HG02973 (cell line): Measurements from ENCODE around the gene ALLC.

ENCODE experiments used
- ATAC-seq: cut with Tn5 transposase; IDR thresholded peaks from one replicate; pipeline ENCODE4 v1.9.1; 2021; ENCODE audit warnings: moderate library complexity; ENCODE audit not compliant: unreplicated experiment

Gene ALLC

DNA sequence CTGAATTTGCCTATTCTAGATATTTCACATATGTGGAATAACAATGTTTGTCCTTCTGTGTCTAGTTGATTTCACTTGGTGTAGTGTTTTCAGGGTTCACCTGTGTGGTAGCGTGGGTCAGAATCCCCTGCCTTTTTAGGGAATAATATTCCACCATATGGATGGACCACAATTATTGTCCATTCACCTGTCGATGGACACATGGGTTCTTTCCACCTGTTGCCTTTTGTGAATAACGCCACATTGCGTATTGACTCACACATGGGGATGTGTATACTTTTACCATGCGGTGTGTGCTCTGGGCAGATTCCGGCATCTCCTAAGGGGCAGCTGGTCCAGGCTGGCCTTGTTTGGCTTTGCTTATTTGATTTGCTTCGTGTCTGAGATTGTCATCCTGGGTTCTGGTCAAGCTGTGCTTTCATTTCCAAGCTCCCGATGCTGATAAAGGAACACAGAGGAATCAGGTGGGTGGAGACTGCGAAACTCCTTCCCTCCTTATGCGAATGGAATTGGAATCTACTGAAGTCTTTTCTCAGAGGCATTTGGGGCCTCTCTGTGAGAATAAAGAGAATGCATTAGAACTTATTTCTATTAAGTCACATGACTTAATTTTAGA, 18.9 kb upstream of the ALLC start:
- ATAC-seq: no peak

- no peak for ATAC-seq
Observed at GRCh38 chr2:3639653-3640052, 18.3 kb upstream of the ALLC start.

GRCh38 chr2:3641181-3641580, 16.8 kb upstream of the ALLC start:
- no peak for ATAC-seq

- ATAC-seq: no peak
Observed at GRCh38 chr2:3641841-3642421, 16.1 kb upstream of the ALLC start.

- ATAC-seq: no peak
Observed at GRCh38 chr2:3642521-3643215, 15.3 kb upstream of the ALLC start.

GRCh38 chr2:3643371-3644245, 14.4 kb upstream of the ALLC start:
- no peak for ATAC-seq

DNA sequence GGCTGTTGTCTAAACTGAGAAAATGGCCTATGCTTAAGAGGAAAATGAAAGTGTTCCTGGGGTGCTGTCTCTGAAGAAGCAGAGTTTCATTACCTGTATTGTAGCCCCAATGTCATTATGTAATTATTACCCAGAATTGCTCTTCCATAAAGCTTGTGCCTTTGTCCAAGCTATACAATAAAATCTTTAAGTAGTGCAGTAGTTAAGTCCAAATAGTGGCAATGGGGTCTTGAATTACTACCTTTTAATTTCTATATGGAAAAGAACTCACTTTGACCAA, 13.8 kb upstream of the ALLC start:
- peak; percentile 74 for ATAC-seq

- ATAC-seq: no peak
Observed at GRCh38 chr2:3644891-3645605, 13.0 kb upstream of the ALLC start.

DNA sequence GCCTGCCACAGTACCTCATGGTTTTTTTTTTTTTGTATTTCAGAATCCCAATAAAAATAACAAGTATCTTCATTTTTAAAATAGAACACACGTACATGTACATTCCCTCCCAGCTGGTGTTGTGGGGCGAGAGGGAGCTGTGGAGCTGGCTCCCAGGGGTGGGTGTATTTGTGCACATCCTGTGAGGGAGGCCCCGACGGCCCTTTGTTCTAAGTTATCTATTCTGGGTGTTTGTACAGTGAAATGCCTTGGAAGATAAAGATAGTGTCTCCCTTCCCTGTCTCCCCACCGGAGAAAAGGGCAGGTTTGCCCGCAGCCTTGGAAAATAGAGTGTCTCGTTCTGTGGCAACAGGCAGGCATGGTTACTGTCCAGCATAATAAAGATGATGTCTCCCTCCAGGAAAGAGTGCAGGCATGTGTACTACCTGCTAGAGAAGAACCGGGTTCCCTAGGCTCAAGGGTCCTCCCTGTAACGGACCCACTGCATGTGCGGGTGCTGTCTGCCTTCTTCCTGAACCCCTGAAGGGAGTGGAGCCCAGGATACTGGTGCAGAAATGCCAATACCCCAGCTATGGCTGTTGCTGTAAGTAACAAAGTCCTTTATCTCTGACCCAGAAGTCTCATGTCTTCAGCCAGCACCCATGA, 12.1 kb upstream of the ALLC start:
- ATAC-seq: no peak

DNA sequence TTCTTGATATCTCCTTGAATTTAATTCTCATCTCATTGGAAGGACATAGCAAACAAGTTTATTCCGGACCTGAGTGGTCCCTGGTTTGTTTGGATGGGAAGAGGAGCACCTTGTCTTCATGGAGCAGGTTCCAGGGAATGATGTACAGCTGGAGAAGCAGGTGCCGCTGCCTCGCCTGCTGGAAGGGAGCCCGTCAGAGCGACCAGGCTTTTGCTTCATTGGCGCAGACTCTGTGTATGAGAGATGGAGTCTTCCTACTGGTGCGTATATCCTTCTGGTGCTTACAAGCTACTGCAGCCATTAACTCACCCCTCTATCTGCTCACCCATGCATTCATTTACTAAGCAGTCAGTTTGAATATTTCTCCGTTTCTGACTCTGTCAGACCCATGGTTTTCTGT, 11.6 kb upstream of the ALLC start:
- no peak for ATAC-seq

DNA sequence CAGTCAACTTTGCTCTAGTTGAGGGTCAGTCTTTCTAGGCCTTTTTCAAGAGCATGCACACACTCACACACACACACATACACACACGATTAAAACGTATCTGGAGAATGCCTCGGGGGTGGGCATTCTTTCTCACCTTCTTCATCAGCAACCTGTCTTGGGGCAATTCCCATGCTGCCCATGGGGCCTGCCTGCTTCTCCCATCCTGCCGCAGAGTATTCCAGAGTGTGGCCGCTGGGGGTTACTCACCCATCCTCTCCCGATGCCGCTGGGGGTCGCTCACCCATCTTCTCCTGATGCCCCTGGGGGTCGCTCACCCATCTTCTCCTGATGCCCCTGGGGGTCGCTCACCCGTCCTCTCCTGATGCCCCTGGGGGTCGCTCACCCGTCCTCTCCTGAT, 10.8 kb upstream of the ALLC start:
- no peak for ATAC-seq

DNA sequence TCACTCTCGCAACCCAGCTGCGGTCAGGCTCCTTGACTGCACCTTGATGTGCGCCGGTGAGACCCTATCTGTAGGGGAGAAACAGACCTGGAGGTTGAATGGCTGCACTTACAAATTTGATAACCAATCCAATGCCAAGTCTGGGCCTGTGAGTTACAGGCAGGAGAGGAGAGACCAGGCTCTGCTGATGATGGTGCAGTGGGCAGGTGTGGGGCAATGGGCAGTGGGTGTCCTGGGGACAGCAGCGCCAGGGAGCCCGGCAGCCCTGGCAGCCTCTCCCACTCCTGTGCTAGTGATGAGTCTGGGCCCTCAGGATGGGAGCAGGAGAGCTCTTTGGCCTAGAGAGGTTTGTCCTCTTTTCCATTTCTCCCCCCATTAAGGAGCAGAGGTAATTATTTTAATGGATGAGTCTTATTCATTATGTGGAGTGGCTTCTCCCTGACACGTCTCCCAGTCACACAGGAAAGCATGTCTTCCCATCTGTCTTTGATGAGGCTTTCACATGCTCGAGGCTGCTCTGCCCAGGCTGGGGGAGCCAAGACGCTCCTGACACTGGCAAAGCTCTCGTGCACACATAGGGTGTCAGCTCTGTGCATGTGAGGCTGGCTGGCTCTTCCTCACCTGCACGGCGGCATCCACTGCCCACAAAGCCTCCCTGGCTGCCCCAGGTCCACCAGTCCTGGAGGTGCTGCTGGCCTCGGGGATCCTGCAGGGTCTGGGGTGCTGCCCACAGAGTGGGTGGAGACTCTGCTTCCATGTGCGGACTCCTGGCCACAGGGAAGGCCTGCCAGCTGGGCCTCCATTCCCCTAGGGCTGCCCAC, 10.0 kb upstream of the ALLC start:
- no peak for ATAC-seq

DNA sequence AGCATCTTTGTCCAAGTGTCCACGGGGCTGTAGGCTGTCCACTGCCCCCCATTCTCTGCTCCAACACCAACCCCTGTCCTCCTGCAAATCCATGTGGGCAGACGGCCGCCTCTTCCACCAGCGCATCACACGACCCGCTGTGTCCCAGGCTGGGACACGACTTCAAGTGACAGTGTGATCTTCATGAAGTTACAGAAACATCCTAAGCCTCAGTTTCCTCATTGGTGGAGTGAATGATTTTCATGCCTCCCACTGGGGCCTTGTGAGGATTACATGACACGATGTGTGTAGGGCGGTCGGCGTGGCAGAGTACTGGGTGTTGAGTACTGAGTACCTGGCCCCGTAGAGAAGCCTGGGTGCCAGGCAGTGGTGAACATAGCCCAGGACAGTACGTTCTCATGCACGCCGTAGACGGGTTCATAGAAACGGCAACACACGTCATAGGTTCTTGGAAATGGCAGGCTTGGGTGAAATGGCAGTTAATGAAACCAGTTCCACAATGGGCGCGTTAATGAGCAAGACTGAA, 9.3 kb upstream of the ALLC start:
- no peak for ATAC-seq

DNA sequence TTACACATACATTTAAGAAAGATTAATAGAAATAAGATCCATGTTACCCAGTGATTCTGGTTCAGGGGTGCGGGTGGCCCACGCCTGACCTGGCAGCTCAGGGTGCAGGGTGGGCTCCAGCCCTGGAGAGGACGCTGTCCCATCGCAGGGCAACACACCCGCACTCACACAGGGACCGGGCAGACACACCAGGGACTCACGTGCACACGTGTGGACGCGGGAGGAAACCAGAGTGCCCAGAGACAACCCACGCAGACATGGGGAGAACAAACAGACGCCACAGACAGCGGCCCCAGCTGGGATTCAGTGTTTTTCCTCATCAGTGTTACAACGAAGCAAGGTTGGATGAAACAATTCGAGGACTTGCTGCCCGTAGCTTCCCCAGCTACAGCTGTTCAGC, 8.4 kb upstream of the ALLC start:
- ATAC-seq: no peak

GRCh38 chr2:3650140-3650920, 7.7 kb upstream of the ALLC start:
- ATAC-seq: no peak

DNA sequence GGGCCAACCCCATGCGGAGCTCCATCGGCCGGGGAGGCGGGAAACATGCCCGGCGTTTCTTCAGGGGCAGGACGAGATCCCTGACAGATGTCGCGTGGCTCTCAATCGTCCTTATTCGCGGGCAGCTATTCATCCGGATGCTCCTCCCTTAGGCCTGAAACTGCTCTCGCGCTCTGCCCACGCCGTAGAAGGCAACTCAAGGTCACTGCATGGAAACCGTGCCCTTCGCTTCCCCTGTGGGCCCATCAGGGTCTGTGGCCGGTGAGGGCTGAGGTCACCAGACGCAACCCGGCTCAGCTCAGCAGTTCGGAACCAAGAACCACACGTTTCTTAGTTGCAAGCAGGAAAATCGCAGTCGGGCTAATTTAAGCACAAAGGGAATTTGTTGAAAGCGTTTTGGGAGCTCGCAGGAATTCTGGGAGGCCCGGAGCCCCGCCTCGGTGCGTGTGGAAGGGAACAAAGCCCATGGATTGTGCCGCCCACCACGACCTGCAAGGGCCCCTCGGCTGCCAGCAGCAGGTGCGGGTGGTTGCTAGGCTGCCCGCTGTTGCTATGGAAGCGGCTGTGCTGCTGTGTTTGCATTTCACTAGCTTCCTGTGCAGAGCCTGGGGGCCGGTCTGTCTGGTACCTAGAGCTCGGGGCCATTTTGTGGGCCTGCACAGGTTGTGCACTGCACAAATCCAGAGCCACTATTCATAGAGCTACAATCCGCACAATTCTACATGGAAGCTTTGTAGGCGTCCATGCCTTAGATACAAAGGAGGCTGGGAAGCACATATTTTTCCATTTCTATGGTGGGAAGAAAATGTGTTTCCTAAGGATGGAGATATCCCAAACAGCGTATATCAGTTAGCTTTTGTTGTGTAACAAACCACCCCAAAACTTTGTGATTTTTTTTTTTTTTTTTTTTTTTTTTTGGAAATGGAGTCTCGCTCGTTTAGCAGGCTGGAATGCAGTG, 6.0 kb upstream of the ALLC start:
- peak; percentile 91 for ATAC-seq

DNA sequence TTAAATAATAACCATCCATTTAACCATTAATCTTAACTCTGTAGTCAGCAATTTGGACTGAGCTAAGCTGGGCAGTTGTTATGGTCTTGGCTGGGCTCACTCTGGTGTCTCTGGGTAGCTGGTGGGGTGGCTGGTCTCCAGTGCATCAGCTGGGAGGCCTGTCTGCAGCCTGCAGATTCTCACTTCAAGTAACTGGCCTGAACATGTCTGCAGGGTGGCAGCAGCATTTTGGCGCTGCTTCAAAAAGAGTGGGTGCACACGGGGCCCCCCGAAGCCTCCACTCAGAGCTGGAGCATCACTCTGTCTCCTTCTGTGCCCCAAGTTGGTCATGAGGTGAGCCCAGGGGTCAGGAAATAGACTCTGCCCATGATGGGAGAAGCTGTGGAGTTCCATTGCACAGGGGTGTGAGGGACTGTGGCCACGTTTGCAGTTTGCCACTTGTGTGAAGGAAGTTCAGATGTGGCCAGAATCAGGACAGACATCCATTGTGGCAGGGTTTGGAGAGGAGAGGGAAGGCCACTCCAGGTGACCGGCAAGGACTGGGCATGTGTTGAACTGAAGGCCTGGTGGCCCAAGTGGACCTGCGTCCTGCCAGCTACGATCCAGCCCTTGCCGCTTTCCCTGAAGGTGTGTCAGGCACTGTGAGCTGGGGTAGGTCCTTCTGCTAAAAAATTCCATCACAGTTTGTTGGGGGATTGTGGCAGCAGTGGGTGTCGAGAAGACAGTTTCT, 4.9 kb upstream of the ALLC start:
- ATAC-seq: no peak
